ENCODE data around the gene SYNE1. TPM values are rescaled to one million over a fixed set of nuclear protein-coding genes. Genes with fewer than 3 reads are reported as not detected.

SYNE1 gene
- total RNA-seq, 1 experiment from 2014 or later = 23.0 TPM

- H3K27me3 Mint-ChIP-seq (ENCODE audit: insufficient read depth, unreplicated experiment) = no peaks in the 10 kb centered on the region
- ChIA-PET CTCF (no interaction called here), POLR2A (no interaction called here)
- H3K9me3 Mint-ChIP-seq (ENCODE audit: unreplicated experiment) = no peaks in the 10 kb centered on the region
- intact Hi-C loops (cut with micrococcal nuclease; ENCODE audit: unreplicated experiment) = no loop called here
- no peak overlapping the region for H3K4me3 ChIP-seq (ENCODE audit: low read depth, low read length)
- H3K9me3 ChIP-seq = no peaks in the 10 kb centered on the region
- H3K27me3 ChIP-seq (replicated peaks; ENCODE audit: control insufficient read depth, insufficient read depth, low read length) = no peaks in the 10 kb centered on the region
- H3K4me1 Mint-ChIP-seq (ENCODE audit: low read depth, unreplicated experiment) = peaks cover 9% of the 10 kb centered on the region
- TF ChIP-seq CTCF (IDR thresholded peaks at IDR 0.05; ENCODE audit: insufficient read depth in 1 of 2, low read depth in 1 of 2, low read length in 1 of 2, severe bottlenecking in 1 of 2, unreplicated experiment in 1 of 2) = no peak
- DNase-seq = no peak
- H3K36me3 ChIP-seq (ENCODE audit: control insufficient read depth, insufficient read depth, low read length) = no peaks in the 10 kb centered on the region
- H3K27ac Mint-ChIP-seq (ENCODE audit: unreplicated experiment) = no peak overlapping the region
- no TSS peak for BruUV-seq (replicated peaks)
- no peaks in the 10 kb centered on the region for H3K36me3 Mint-ChIP-seq (ENCODE audit: insufficient read depth, unreplicated experiment)
- no peak overlapping the region for H3K4me3 Mint-ChIP-seq (ENCODE audit: unreplicated experiment)
- no peaks in the 10 kb centered on the region for H3K4me1 ChIP-seq
Measured at GRCh38 chr6:152173321-152173720, 463.8 kb downstream of the SYNE1 start.

- TF ChIP-seq CTCF (IDR thresholded peaks at IDR 0.05; ENCODE audit: insufficient read depth in 1 of 2, low read depth in 1 of 2, low read length in 1 of 2, severe bottlenecking in 1 of 2, unreplicated experiment in 1 of 2) = no peak
- DNase-seq = no peak
- H3K27me3 Mint-ChIP-seq (ENCODE audit: insufficient read depth, unreplicated experiment) = no peaks in the 10 kb centered on the region
- peaks cover 9% of the 10 kb centered on the region for H3K4me1 Mint-ChIP-seq (ENCODE audit: low read depth, unreplicated experiment)
- H3K36me3 Mint-ChIP-seq (ENCODE audit: insufficient read depth, unreplicated experiment) = no peaks in the 10 kb centered on the region
- no peaks in the 10 kb centered on the region for H3K4me1 ChIP-seq
- no peak overlapping the region for H3K4me3 Mint-ChIP-seq (ENCODE audit: unreplicated experiment)
- H3K27ac Mint-ChIP-seq (ENCODE audit: unreplicated experiment) = no peak overlapping the region
- no peaks in the 10 kb centered on the region for H3K9me3 Mint-ChIP-seq (ENCODE audit: unreplicated experiment)
- H3K9me3 ChIP-seq = no peaks in the 10 kb centered on the region
- ChIA-PET CTCF (no interaction called here), POLR2A (no interaction called here)
- no peaks in the 10 kb centered on the region for H3K36me3 ChIP-seq (ENCODE audit: control insufficient read depth, insufficient read depth, low read length)
- intact Hi-C loops (cut with micrococcal nuclease; ENCODE audit: unreplicated experiment) = no loop called here
- H3K27me3 ChIP-seq (replicated peaks; ENCODE audit: control insufficient read depth, insufficient read depth, low read length) = no peaks in the 10 kb centered on the region
- no TSS peak for BruUV-seq (replicated peaks)
- H3K4me3 ChIP-seq (ENCODE audit: low read depth, low read length) = no peak overlapping the region
Measured at GRCh38 chr6:152170702-152171667, 466.2 kb downstream of the SYNE1 start.

GRCh38 chr6:152170313-152170701, 466.9 kb downstream of the SYNE1 start:
- Mint-ChIP-seq H3K36me3 (ENCODE audit: insufficient read depth, unreplicated experiment) (no peaks in the 10 kb centered on the region), H3K9me3 (ENCODE audit: unreplicated experiment) (no peaks in the 10 kb centered on the region), H3K27me3 (ENCODE audit: insufficient read depth, unreplicated experiment) (no peaks in the 10 kb centered on the region), H3K4me3 (ENCODE audit: unreplicated experiment) (no peak overlapping the region), H3K27ac (ENCODE audit: unreplicated experiment) (no peak overlapping the region), H3K4me1 (ENCODE audit: low read depth, unreplicated experiment) (peaks cover 9% of the 10 kb centered on the region)
- ChIA-PET CTCF (no interaction called here), POLR2A (no interaction called here)
- DNase-seq = no peak
- BruUV-seq (replicated peaks) = no TSS peak
- Histone ChIP-seq H3K27me3 (replicated peaks; ENCODE audit: control insufficient read depth, insufficient read depth, low read length) (no peaks in the 10 kb centered on the region), H3K4me3 (ENCODE audit: low read depth, low read length) (no peak overlapping the region), H3K9me3 (no peaks in the 10 kb centered on the region), H3K36me3 (ENCODE audit: control insufficient read depth, insufficient read depth, low read length) (no peaks in the 10 kb centered on the region), H3K4me1 (no peaks in the 10 kb centered on the region)
- no peak for TF ChIP-seq CTCF (IDR thresholded peaks at IDR 0.05; ENCODE audit: insufficient read depth in 1 of 2, low read depth in 1 of 2, low read length in 1 of 2, severe bottlenecking in 1 of 2, unreplicated experiment in 1 of 2)
- intact Hi-C loops (cut with micrococcal nuclease; ENCODE audit: unreplicated experiment) = no loop called here

Measured in Caco-2 (cell line).